Osteocyte (in vitro differentiated cells): ENCODE data around the gene HOXB3. TPM values are rescaled to one million over a fixed set of nuclear protein-coding genes. Genes with fewer than 3 reads are reported as not detected.

Experiments used
- DNase-seq: peaks from one replicate; pipeline ENCODE4 v3.0.0; 2021; ENCODE audit warnings: mixed read lengths; ENCODE audit not compliant: unreplicated experiment; ENCODE audit errors: extremely low spot score
- H3K27ac Mint-ChIP-seq: one replicate; pipeline ENCODE4 v1.8.0; 2021; ENCODE audit warnings: mild to moderate bottlenecking, mixed read lengths; ENCODE audit not compliant: unreplicated experiment
- H3K27me3 Mint-ChIP-seq: one replicate; pipeline ENCODE4 v1.8.0; 2021; ENCODE audit warnings: mixed read lengths; ENCODE audit not compliant: unreplicated experiment
- H3K36me3 Mint-ChIP-seq: one replicate; pipeline ENCODE4 v1.8.0; 2021; ENCODE audit warnings: mixed read lengths; ENCODE audit not compliant: unreplicated experiment
- H3K4me1 Mint-ChIP-seq: one replicate; pipeline ENCODE4 v1.8.0; 2021; ENCODE audit warnings: mixed read lengths; ENCODE audit not compliant: unreplicated experiment
- H3K4me3 Mint-ChIP-seq: one replicate; pipeline ENCODE4 v1.8.0; 2021; ENCODE audit warnings: mild to moderate bottlenecking, moderate library complexity, mixed read lengths; ENCODE audit not compliant: unreplicated experiment
- H3K9me3 Mint-ChIP-seq: one replicate; pipeline ENCODE4 v1.8.0; 2021; ENCODE audit warnings: mixed read lengths; ENCODE audit not compliant: unreplicated experiment
- CTCF ChIP-seq: fragments of 200-600 bp; sonication (generic); IDR thresholded peaks from 2 replicates; pipeline ENCODE4 v1.5.0; 2021; ENCODE audit warnings: antibody characterized with exemption, mild to moderate bottlenecking, moderate library complexity
- microRNA-seq: library from miRNA; unstranded; fragments of <30 nt; microRNA quantifications from one replicate; pipeline ENCODE4 v1.1.0, GENCODE V29; 2020; ENCODE audit not compliant: unreplicated experiment
- total RNA-seq: library from RNA; stranded (reverse); gene quantifications from 2 replicates; pipeline ENCODE4 v1.2.1, GENCODE V29; 2021

The HOXB3 gene
- total RNA-seq, 1 donor from 2014 or later: 0.46 TPM

GRCh38 chr17:48499735-48500434 lies 90.2 kb downstream of the HOXB3 start:
- Mint-ChIP-seq H3K27ac (no peak overlapping the region), H3K4me1 (no peaks in the 10 kb centered on the region), H3K9me3 (no peaks in the 10 kb centered on the region), H3K27me3 (peaks cover 45% of the 10 kb centered on the region), H3K36me3 (no peaks in the 10 kb centered on the region), H3K4me3 (no peak overlapping the region)
- no peak for TF ChIP-seq CTCF
- DNase-seq: no peak

GRCh38 chr17:48499248-48499647 lies 90.8 kb downstream of the HOXB3 start:
- no peak overlapping the region for H3K4me3 Mint-ChIP-seq
- no peak for DNase-seq
- peaks cover 42% of the 10 kb centered on the region for H3K27me3 Mint-ChIP-seq
- H3K27ac Mint-ChIP-seq: no peak overlapping the region
- no peaks in the 10 kb centered on the region for H3K36me3 Mint-ChIP-seq
- H3K4me1 Mint-ChIP-seq: no peaks in the 10 kb centered on the region
- no peak for TF ChIP-seq CTCF
- H3K9me3 Mint-ChIP-seq: no peaks in the 10 kb centered on the region

Small RNAs within 50 kb of the gene (microRNA-seq; reads per million reads assigned to microRNA genes)
- not detected for gene MIR196A1

Other genes with a start within 250 kb of the HOXB3 start
- not detected in 2 replicates for gene SKAP1, start 160.0 kb downstream of the HOXB3 start, total RNA-seq
- gene HOXB1, start 59.2 kb downstream of the HOXB3 start, total RNA-seq: not detected in 2 replicates
- gene HOXB2, start 45.1 kb downstream of the HOXB3 start, total RNA-seq: not detected in 2 replicates
- gene HOXB4, start 11.9 kb downstream of the HOXB3 start, total RNA-seq: not detected in 2 replicates
- gene HOXB5, start 3.5 kb upstream of the HOXB3 start, total RNA-seq: not detected in 2 replicates
- not detected in 2 replicates for gene HOXB6, start 14.7 kb upstream of the HOXB3 start, total RNA-seq
- not detected in 2 replicates for gene HOXB7, start 20.8 kb upstream of the HOXB3 start, total RNA-seq
- gene HOXB8, start 25.1 kb upstream of the HOXB3 start, total RNA-seq: not detected in 2 replicates
- not detected in 2 replicates for gene HOXB9, start 36.1 kb upstream of the HOXB3 start, total RNA-seq
- gene PRAC1, start 132.3 kb upstream of the HOXB3 start, total RNA-seq: not detected in 2 replicates
- gene PRAC2, start 132.9 kb upstream of the HOXB3 start, total RNA-seq: not detected in 2 replicates
- not detected in 2 replicates for gene HOXB13, start 138.5 kb upstream of the HOXB3 start, total RNA-seq
- not detected in 2 replicates for gene TTLL6, start 227.0 kb upstream of the HOXB3 start, total RNA-seq
- 94.4 and 102 TPM in 2 replicates for gene CALCOCO2, start 240.8 kb upstream of the HOXB3 start, total RNA-seq